Hematopoietic multipotent progenitor cell treated with erythropoietin and hydrocortisone succinate and interleukin-3 and kit ligand, for 15 days (in vitro differentiated cells): Measurements from ENCODE around the gene RABGAP1L.
"Not testable (repeated sequence)": the region's sequence is repeated elsewhere in the genome, so short reads cannot be mapped to it uniquely, and the experiment has no call there.

Experiments
- DNase-seq: peaks from one replicate; pipeline ENCODE4 v3.0.0-alpha.2; 2015; ENCODE audit warnings: low spot score

RABGAP1L gene

GRCh38 chr1:175042650-175043049 lies 883.3 kb downstream of the RABGAP1L start:
- DNase-seq, result no peak

DNA sequence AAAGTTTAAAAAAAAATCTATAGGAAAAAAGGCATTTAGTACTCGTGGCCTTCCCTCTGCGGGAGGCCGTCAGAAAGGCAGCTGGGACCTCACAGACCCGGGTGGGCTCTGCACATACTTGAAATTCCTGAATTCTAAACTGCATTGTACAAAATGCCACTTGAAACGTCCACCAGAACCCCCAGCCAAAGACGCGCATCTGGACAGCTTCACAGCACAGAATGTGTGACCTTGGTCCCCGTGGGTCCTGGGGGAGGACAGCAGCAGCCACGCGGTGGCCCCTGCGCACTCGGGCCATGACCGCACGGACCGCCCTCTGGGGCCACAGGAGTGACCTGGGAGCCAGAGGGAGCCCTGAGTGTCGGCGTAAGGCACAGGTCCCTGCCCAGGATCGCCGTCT lies 884.5 kb downstream of the RABGAP1L start:
- DNase-seq, result no peak

DNA sequence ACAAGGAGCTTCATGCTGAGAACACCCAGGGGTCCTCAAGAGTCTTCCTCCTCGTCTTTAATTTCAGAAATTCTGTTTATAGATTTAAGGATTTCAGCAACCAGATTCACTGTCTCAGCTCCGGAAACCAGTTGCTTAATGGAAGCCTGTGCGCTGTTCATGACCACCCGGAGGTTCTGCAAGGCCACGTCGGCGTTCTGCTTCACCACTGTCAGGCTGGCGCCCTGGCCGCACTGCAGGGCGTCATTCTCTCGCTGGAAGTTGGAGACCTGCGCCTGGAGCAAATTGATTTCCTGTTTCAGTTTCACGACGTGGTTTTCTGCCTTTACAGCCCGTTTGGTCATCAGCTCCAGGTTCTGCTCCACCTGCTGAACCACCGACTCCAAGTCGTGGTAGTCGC lies 885.3 kb downstream of the RABGAP1L start:
- DNase-seq, result not testable (repeated sequence)
